OCI-LY3 (cell line): ENCODE measurements around the gene KAZN.

Experiments used
- H2AFZ ChIP-seq: fragments of 200-600, 300-600 bp; shearing (Covaris generic); 2 replicates; pipeline ENCODE4 v1.6.0; 2014; ENCODE audit warnings: antibody characterized with exemption, low read depth, low read length
- H3K27ac ChIP-seq: fragments of 200-600, 300-600 bp; sonication (generic); 2 replicates; pipeline ENCODE4 v1.5.1; 2014; ENCODE audit warnings: mild to moderate bottlenecking, low read length, moderate library complexity, mixed read lengths
- H3K27me3 ChIP-seq: fragments of 200-600, 300-600 bp; sonication (generic); 2 replicates; pipeline ENCODE4 v1.6.1; 2014; ENCODE audit warnings: low read depth, low read length, mixed read lengths
- H3K36me3 ChIP-seq: fragments of 200-600, 300-600 bp; sonication (generic); replicated peaks from 2 replicates; pipeline ENCODE3; 2014; ENCODE audit warnings: low read depth, low read length, mixed read lengths
- H3K4me1 ChIP-seq: fragments of 300-600, 200-600 bp; sonication (generic); 2 replicates; pipeline ENCODE4 v1.6.1; 2014; ENCODE audit warnings: low read length, mixed read lengths
- H3K4me2 ChIP-seq: fragments of 200-600, 300-600 bp; sonication (generic); 2 replicates; pipeline ENCODE4 v1.6.1; 2014; ENCODE audit warnings: low read length, mixed read lengths
- H3K4me3 ChIP-seq: fragments of 300-600, 200-600 bp; sonication (generic); 2 replicates; pipeline ENCODE4 v1.5.1; 2014; ENCODE audit warnings: antibody characterized with exemption, mild to moderate bottlenecking, low read length, moderate library complexity
- H3K79me2 ChIP-seq: fragments of 300-600, 200-600 bp; shearing (Covaris generic); 2 replicates; pipeline ENCODE4 v1.6.1; 2014; ENCODE audit warnings: mild to moderate bottlenecking, low read length, mixed read lengths
- H3K9ac ChIP-seq: fragments of 300-600, 200-600 bp; shearing (Covaris generic); 2 replicates; pipeline ENCODE4 v1.6.0; 2014; ENCODE audit warnings: mild to moderate bottlenecking, low read length, moderate library complexity
- H3K9me3 ChIP-seq: fragments of 200-600, 300-600 bp; shearing (Covaris generic); 2 replicates; pipeline ENCODE4 v1.6.1; 2014; ENCODE audit warnings: low read length, mixed read lengths; ENCODE audit not compliant: insufficient read depth
- H4K20me1 ChIP-seq: fragments of 200-600, 300-600 bp; sonication (generic); 2 replicates; pipeline ENCODE4 v1.6.1; 2016; ENCODE audit warnings: low read length, mixed read lengths; ENCODE audit not compliant: insufficient read depth
- EZH2phosphoT487 ChIP-seq: fragments of 200-600 bp; shearing (Covaris generic); IDR thresholded peaks from 2 replicates; pipeline ENCODE4 v1.6.1; 2018; ENCODE audit warnings: antibody characterized with exemption, mixed run types, low read depth
- TF ChIP-seq, protein P1 (sequence below): fragments of 200-600, 300-600 bp; sonication (generic); IDR thresholded peaks from 2 replicates; pipeline ENCODE4 v1.5.1; 2014; ENCODE audit warnings: antibody characterized with exemption, low read length, low read depth

The KAZN gene

DNA sequence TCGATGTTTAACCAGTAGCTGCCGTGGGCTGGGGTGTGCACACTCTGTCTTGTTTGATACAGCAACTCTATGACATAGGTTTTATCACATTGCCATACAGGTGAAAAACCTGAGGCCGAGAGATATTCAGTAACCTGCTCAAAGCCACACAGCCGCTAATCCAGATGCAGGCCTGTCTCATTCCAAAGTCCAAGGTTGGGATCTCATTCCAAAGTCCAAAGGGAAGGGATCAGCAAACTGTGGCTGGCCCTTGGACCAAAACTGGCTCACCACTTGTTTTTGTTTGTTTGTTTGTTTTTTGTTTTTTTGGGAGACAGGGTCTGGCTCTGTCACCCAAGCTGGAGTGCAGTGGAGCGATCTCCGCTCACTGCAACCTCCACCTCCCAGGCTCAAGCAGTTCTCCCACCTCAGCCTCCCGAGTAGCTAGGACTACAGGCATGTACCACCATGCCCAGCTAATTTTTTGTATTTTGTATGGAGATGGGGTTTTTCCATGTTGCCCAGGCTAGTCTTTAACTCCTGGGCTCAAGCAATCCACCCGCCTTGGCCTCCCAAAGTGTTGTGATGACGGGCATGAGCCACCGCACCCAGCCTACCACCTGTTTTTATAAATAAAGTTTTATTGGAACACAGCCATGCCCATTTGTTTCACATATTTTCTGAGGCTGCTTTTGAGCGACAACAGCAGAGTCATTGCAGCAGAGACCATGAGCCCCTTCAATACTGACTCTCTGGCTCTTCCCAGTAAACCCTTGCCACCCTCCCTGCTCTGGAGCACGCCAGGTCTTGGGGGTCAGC is 391.6 kb downstream of the KAZN start:
- H3K4me2 ChIP-seq: no peak overlapping the region
- no peak overlapping the region for H2AFZ ChIP-seq
- TF ChIP-seq EZH2phosphoT487: no peak
- TF ChIP-seq, protein P1, sequence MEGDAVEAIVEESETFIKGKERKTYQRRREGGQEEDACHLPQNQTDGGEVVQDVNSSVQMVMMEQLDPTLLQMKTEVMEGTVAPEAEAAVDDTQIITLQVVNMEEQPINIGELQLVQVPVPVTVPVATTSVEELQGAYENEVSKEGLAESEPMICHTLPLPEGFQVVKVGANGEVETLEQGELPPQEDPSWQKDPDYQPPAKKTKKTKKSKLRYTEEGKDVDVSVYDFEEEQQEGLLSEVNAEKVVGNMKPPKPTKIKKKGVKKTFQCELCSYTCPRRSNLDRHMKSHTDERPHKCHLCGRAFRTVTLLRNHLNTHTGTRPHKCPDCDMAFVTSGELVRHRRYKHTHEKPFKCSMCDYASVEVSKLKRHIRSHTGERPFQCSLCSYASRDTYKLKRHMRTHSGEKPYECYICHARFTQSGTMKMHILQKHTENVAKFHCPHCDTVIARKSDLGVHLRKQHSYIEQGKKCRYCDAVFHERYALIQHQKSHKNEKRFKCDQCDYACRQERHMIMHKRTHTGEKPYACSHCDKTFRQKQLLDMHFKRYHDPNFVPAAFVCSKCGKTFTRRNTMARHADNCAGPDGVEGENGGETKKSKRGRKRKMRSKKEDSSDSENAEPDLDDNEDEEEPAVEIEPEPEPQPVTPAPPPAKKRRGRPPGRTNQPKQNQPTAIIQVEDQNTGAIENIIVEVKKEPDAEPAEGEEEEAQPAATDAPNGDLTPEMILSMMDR: no peak

DNA sequence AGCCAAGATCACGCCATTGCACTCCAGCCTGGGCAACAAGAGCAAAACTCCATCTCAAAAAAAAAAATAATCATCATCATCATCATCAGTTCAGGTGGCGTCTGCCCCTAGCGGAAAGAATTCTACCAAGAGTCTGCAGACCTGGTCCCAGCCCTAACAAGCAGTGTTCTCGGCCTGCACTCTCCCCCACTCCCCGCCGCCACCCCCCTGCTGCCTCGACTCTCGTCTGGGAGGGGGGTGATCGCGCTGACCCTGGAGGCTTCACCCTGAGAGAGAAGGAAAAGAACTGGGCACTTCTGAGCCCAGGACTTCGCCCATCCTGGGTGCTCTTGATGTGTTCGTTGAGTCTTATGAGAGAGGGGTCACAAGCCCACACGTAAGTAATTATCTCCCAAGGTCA is 394.9 kb downstream of the KAZN start:
- Histone ChIP-seq H3K9me3 (no peaks in the 10 kb centered on the region), H3K4me1 (no peaks in the 10 kb centered on the region), H2AFZ (no peak overlapping the region), H3K79me2 (no peaks in the 10 kb centered on the region), H4K20me1 (no peaks in the 10 kb centered on the region), H3K4me3 (no peak overlapping the region), H3K4me2 (no peak overlapping the region), H3K27ac (no peak overlapping the region), H3K36me3 (no peaks in the 10 kb centered on the region), H3K27me3 (no peaks in the 10 kb centered on the region), H3K9ac (no peak overlapping the region)
- TF ChIP-seq, protein P1: no peak
- no peak for TF ChIP-seq EZH2phosphoT487

More for the DNA sequence above, 391.6 kb downstream of the KAZN start:
- Histone ChIP-seq H3K4me3 (no peak overlapping the region), H3K9me3 (no peaks in the 10 kb centered on the region), H3K36me3 (no peaks in the 10 kb centered on the region), H3K27me3 (no peaks in the 10 kb centered on the region), H3K9ac (no peak overlapping the region), H4K20me1 (no peaks in the 10 kb centered on the region), H3K79me2 (no peaks in the 10 kb centered on the region), H3K4me1 (no peaks in the 10 kb centered on the region), H3K27ac (no peak overlapping the region)

DNA sequence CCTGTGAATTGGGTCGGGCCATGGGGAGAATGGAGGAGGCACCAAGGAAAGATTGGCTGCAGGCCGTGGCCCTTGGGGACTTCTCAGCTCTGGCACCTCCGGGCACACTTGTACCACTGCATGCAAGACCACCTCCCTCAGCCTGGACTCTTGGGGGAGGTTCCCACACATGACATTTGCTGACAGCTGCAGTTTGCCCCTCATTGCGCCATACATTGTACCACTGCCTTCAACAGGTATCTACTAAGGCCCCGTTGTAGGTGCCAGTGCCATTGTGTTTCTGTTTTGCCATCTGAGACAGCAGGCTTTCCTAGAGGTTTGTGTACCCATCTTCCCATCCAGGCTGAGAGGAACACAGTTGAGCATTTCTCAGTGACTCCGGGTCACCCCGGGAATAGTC is 395.7 kb downstream of the KAZN start:
- Histone ChIP-seq H4K20me1 (no peaks in the 10 kb centered on the region), H3K9me3 (no peaks in the 10 kb centered on the region), H3K79me2 (no peaks in the 10 kb centered on the region), H3K4me1 (no peaks in the 10 kb centered on the region), H3K4me2 (no peak overlapping the region), H3K4me3 (no peak overlapping the region), H3K27ac (no peak overlapping the region), H3K9ac (no peak overlapping the region), H2AFZ (no peak overlapping the region), H3K36me3 (no peaks in the 10 kb centered on the region), H3K27me3 (no peaks in the 10 kb centered on the region)
- TF ChIP-seq, protein P1: no peak

DNA sequence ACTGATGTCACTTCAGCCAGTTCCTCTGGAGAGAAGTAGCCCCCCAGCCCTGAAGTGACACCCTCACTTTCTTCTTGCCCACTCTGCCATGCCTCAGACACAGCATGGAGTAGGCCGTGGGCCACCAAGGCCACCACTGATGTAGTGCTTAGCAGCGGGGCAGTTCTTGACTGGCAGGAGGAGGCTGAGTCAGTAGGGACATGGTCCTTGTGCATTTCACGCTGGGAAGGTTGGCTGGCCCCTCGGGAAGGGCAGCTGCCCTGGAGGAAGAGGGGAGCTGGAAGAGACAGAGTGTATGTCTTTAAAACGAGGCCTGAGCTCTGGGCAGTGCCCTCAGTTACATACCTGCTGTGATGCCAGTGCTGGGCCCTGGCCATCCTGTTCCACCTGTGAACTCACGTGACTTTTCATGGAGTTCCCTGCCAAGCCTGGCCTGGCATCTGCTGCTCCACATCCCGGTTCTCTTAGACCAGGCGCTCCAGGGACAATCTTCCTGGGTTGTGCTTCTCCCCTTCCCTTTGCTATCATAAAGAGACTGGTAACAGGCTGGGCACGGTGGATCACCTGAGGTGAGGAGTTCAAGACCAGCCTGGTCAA is 396.5 kb downstream of the KAZN start:
- Histone ChIP-seq H3K27me3 (no peaks in the 10 kb centered on the region), H4K20me1 (no peaks in the 10 kb centered on the region), H2AFZ (no peak overlapping the region), H3K4me1 (no peaks in the 10 kb centered on the region), H3K9me3 (no peaks in the 10 kb centered on the region), H3K36me3 (no peaks in the 10 kb centered on the region), H3K4me2 (no peak overlapping the region), H3K4me3 (no peak overlapping the region), H3K79me2 (no peaks in the 10 kb centered on the region), H3K27ac (no peak overlapping the region), H3K9ac (no peak overlapping the region)
- no peak for TF ChIP-seq EZH2phosphoT487
- TF ChIP-seq, protein P1: no peak
